Measurements from ENCODE around the gene MR1.

DNA sequence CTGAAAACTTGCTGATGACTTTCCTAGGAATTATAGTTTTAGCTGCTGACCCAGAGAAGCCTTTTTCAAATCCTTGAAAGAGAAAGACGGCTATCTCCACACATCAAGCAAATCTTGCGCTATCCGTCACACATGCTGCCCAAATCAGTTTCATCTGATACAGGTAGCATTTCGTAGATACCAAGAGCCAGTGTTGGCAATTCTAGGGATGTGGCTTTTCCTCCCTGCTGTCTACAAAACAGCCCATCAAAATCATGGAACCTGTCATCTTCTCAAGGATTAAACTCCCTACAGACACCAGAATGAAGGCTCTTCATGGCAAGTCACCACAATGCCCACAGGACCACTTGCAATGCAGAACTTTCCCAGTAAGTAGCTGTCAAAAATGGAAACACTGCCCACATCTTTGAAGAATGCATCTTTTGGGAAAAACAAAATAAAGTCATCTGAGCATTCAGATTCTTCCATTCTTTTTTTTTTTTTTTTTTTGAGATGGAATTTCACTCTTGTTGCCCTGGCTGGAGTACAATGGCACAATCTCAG lies 21.5 kb upstream of the MR1 start:
- TF ChIP-seq POLR2A (IDR thresholded peaks at IDR 0.05; ENCODE audit: low read length) (no peak), GATA1 (IDR thresholded peaks at IDR 0.05; ENCODE audit: low read depth, low read length) (no peak)

Data from erythroblast (primary cell).